K562 (cell line): ENCODE measurements around the gene EMX1. TPM values are rescaled to one million over a fixed set of nuclear protein-coding genes. Genes with fewer than 3 reads are reported as not detected.

Experiments
- ATAC-seq: fragments of 200-7000 bp; cut with Tn5 transposase; 3 replicates; pipeline ENCODE4 v1.9.1; 2020; ENCODE audit warnings: moderate library complexity
- BruUV-seq: library from RNA; stranded (reverse); fragments of 400-500 nt; replicated peaks from 2 replicates; lab custom pipeline; 2021; lab: Mats Ljungman, UMichigan
- CTCF ChIA-PET: fragments of 300-600 bp; formaldehyde crosslinking; extraction: SDS; loops from one replicate; lab custom pipeline; 2021; ENCODE audit warnings: low intra/inter-chr PET ratio; lab: Yijun Ruan, JAX
- POLR2A ChIA-PET: fragments of 300-600, 350-650 bp; sonication (Branson Sonifier 250); formaldehyde crosslinking; extraction: SDS; loops from one replicate; lab custom pipeline; 2021; ENCODE audit warnings: antibody characterized with exemption, inconsistent platforms; lab: Yijun Ruan, JAX
- DNase-seq, 4 experiments: peaks; one replicate each; pipeline versions ENCODE4 v3.0.0 to v3.0.0-alpha.2; 2011 to 2018; ENCODE audit warnings: low spot score in 3 of 4, mixed read lengths in 3 of 4; ENCODE audit errors: extremely low read depth in 1 of 4
- FAIRE-seq: peaks from 2 replicates; lab custom pipeline; 2011; peaks lifted over from hg19 to GRCh38; lab: Jason Lieb, UNC
- H2AFZ ChIP-seq: 2 replicates; pipeline ENCODE4 v1.6.0; 2011; ENCODE audit warnings: low read depth, low read length, control low read depth, inconsistent platforms
- H3K27ac ChIP-seq: fragments of 200-600 bp; 3 replicates; pipeline ENCODE4 v1.8.0; 2011; ENCODE audit warnings: low read depth, mild to moderate bottlenecking, control low read depth, inconsistent platforms, low read length, moderate library complexity, mixed read lengths; ENCODE audit errors: extremely low read depth
- H3K27me3 ChIP-seq, 2 experiments: fragments of 300-600 bp in 1 of 2; 2 replicates in 1 of 2; 3 replicates in 1 of 2; pipeline versions ENCODE4 v1.6.0 to v1.8.0; 2011; ENCODE audit warnings: inconsistent platforms in 2 of 2, low read length in 2 of 2, mild to moderate bottlenecking in 1 of 2, mixed read lengths in 1 of 2, moderate library complexity in 1 of 2; ENCODE audit not compliant: control insufficient read depth in 2 of 2, insufficient read depth in 2 of 2
- H3K36me3 ChIP-seq: fragments of 300-600 bp; 3 replicates; pipeline ENCODE4 v1.8.0; 2011; ENCODE audit warnings: mild to moderate bottlenecking, low read length, inconsistent platforms; ENCODE audit not compliant: control insufficient read depth, insufficient read depth
- H3K4me1 ChIP-seq, 2 experiments: fragments of 200-600 bp in 1 of 2; replicated peaks in 1 of 2; 2 replicates in 1 of 2; 3 replicates in 1 of 2; pipeline versions ENCODE4 v1.5.1 to v1.8.0; 2011; ENCODE audit warnings: inconsistent platforms in 2 of 2, low read length in 2 of 2, mild to moderate bottlenecking in 1 of 2, mixed read lengths in 1 of 2, moderate library complexity in 1 of 2; ENCODE audit not compliant: control insufficient read depth in 2 of 2, insufficient read depth in 2 of 2
- H3K4me2 ChIP-seq: 2 replicates; pipeline ENCODE4 v1.6.1; 2011; ENCODE audit warnings: low read length, control low read depth, inconsistent platforms, mixed read lengths; ENCODE audit not compliant: insufficient read depth
- H3K4me3 ChIP-seq: fragments of 200-600 bp; sonication (generic), shearing (Covaris generic); 2 replicates; pipeline ENCODE4 v1.5.1; 2016; ENCODE audit warnings: control low read depth, inconsistent platforms
- H3K79me2 ChIP-seq: fragments of 200-600 bp; 3 replicates; pipeline ENCODE4 v1.8.0; 2011; ENCODE audit warnings: low read length, inconsistent platforms; ENCODE audit not compliant: control insufficient read depth, insufficient read depth
- H3K9ac ChIP-seq, 2 experiments: 2 replicates each; pipeline versions ENCODE4 v1.6.0 to v1.6.1; 2011; ENCODE audit warnings: low read depth in 2 of 2, low read length in 2 of 2, control low read depth in 1 of 2, inconsistent platforms in 1 of 2, mild to moderate bottlenecking in 1 of 2, mixed read lengths in 1 of 2; ENCODE audit not compliant: insufficient read depth in 1 of 2
- H3K9me1 ChIP-seq: one replicate; pipeline ENCODE4 v1.6.0; 2011; ENCODE audit warnings: inconsistent platforms, mild to moderate bottlenecking, low read length, moderate library complexity; ENCODE audit not compliant: control insufficient read depth, insufficient read depth
- H3K9me3 ChIP-seq: replicated peaks from 2 replicates; pipeline ENCODE4 v1.5.1; 2011; ENCODE audit warnings: low read depth, low read length, inconsistent platforms; ENCODE audit not compliant: control insufficient read depth, insufficient read depth
- H4K20me1 ChIP-seq: replicated peaks from 2 replicates; pipeline ENCODE4 v1.6.1; 2011; ENCODE audit warnings: low read length, inconsistent platforms, mixed read lengths; ENCODE audit not compliant: control insufficient read depth, insufficient read depth
- CTCFL ChIP-seq: IDR thresholded peaks from 2 replicates; pipeline ENCODE4 v1.6.1; 2011; ENCODE audit warnings: borderline replicate concordance, low read depth, mild to moderate bottlenecking, moderate library complexity, low read length; ENCODE audit not compliant: insufficient read depth, poor library complexity, severe bottlenecking
- GABPB2 ChIP-seq: fragments of 250-450 bp; sonication (Bioruptor Pico); conservative IDR thresholded peaks from 2 replicates; pipeline ENCODE4 v1.5.1; 2021; ENCODE audit warnings: mild to moderate bottlenecking
- IRF9 ChIP-seq: fragments of 450-650 bp; IDR thresholded peaks from 2 replicates; pipeline ENCODE4 v1.6.1; 2016; ENCODE audit warnings: missing biosample characterization, missing genetic modification characterization
- PTTG1 ChIP-seq: fragments of 450-650 bp; IDR thresholded peaks from 2 replicates; pipeline ENCODE4 v1.6.1; 2016; ENCODE audit warnings: low read depth, mild to moderate bottlenecking, missing genetic modification characterization, missing compliant biosample characterization
- RB1 ChIP-seq: fragments of 450-650 bp; IDR thresholded peaks from 2 replicates; pipeline ENCODE4 v1.6.1; 2017; ENCODE audit warnings: low read depth, mild to moderate bottlenecking
- RBM17 ChIP-seq: fragments of 200-400 bp; formaldehyde crosslinking; IDR thresholded peaks from 2 replicates; pipeline ENCODE4 v1.6.1; 2017; ENCODE audit warnings: low read depth, mild to moderate bottlenecking, low read length, borderline replicate concordance
- WHSC1 ChIP-seq: IDR thresholded peaks from one replicate; pipeline ENCODE4 v1.6.1; 2012; ENCODE audit warnings: low read length, control low read depth, inconsistent platforms
- ZBTB11 ChIP-seq, 3 experiments: fragments of 200-800 bp in 1 of 3; fragments of 250-450 bp in 1 of 3; fragments of 450-650 bp in 1 of 3; sonication (Bioruptor Pico) in 1 of 3; sonication (Bioruptor generic) in 1 of 3; formaldehyde crosslinking in 1 of 3; IDR thresholded peaks; 2 replicates each; pipeline versions ENCODE4 v1.6.1 to v1.8.0; 2016 to 2022; ENCODE audit warnings: mild to moderate bottlenecking in 2 of 3, missing genetic modification characterization in 2 of 3, missing compliant biosample characterization in 1 of 3, moderate library complexity in 1 of 3
- ZBTB34 ChIP-seq: fragments of 250-450 bp; sonication (Bioruptor Pico); IDR thresholded peaks from 2 replicates; pipeline ENCODE4 v1.8.0; 2021; ENCODE audit warnings: mild to moderate bottlenecking, moderate library complexity
- ZNF133 ChIP-seq: fragments of 250-450 bp; sonication (Bioruptor Pico); IDR thresholded peaks from 2 replicates; pipeline ENCODE4 v1.4.0; 2020; ENCODE audit warnings: mild to moderate bottlenecking
- ZNF311 ChIP-seq: fragments of 250-450 bp; sonication (Bioruptor Pico); IDR thresholded peaks from 2 replicates; pipeline ENCODE4 v1.4.0; 2020; ENCODE audit warnings: mild to moderate bottlenecking, moderate library complexity
- WGBS: fragments of 100-300 bp; shearing (Covaris generic); methylation state at CpG from one replicate; pipeline ENCODE4 v1.1.6; 2016; ENCODE audit warnings: low coverage, mixed read lengths; ENCODE audit not compliant: insufficient coverage; ENCODE audit errors: missing lambda C conversion rate; 5-methylcytosine and 5-hydroxymethylcytosine counted together
- in situ Hi-C: fragments of 300-500 bp; cut with MboI; formaldehyde crosslinking; loops from 4 replicates; pipeline ENCODE4 v1.15.0; 2018; ENCODE audit warnings: inconsistent platforms, mixed read lengths
- intact Hi-C: fragments of 100-400 bp; cut with micrococcal nuclease; formaldehyde crosslinking; loops from 2 replicates; pipeline ENCODE4 v1.14.2; 2022
- polyA plus RNA-seq, 8 experiments: library from polyadenylated mRNA; depleted of rRNA in 4 of 8; stranded (reverse) in 5 of 8; unstranded in 3 of 8; fragments of >200 nt; fragmentation: Nextera tagmentation in 2 of 8; fragmentation: Illumina TruSeq in 1 of 8; extraction: Ambion mirVana in 2 of 8; extraction: Trizol in 1 of 8; gene quantifications; 2 replicates each; pipeline versions ENCODE4 v1.2.1 to v1.2.3, GENCODE V29; 2011 to 2014; ENCODE audit warnings: inconsistent platforms in 1 of 8, missing spikeins in 1 of 8
- total RNA-seq, 7 experiments: library from RNA; depleted of rRNA in 6 of 7; stranded (reverse); fragments of >200 nt in 6 of 7; fragmentation: Illumina TruSeq in 2 of 7; extraction: Trizol in 2 of 7; gene quantifications; 2 replicates each; pipeline versions ENCODE4 v1.2.1 to v1.2.3, GENCODE V29; 2011 to 2021; ENCODE audit warnings: low replicate concordance in 1 of 7

EMX1 gene
- total and polyA plus RNA-seq, 9 of the 15 experiments (the other 6 are each of a cell fraction or from before 2014, with no cell fraction given), result 0.10 to 0.32 (median 0.21) TPM; not detected in 6

- TF ChIP-seq ZBTB11 (CRISPR knock-in tag; IDR thresholded peaks at IDR 0.05), result no peak
- TF ChIP-seq, all 486 proteins: peak for 0
These were observed 45.6 kb downstream of the EMX1 start (continued) for GRCh38 chr2:72962911-72963310.

DNA sequence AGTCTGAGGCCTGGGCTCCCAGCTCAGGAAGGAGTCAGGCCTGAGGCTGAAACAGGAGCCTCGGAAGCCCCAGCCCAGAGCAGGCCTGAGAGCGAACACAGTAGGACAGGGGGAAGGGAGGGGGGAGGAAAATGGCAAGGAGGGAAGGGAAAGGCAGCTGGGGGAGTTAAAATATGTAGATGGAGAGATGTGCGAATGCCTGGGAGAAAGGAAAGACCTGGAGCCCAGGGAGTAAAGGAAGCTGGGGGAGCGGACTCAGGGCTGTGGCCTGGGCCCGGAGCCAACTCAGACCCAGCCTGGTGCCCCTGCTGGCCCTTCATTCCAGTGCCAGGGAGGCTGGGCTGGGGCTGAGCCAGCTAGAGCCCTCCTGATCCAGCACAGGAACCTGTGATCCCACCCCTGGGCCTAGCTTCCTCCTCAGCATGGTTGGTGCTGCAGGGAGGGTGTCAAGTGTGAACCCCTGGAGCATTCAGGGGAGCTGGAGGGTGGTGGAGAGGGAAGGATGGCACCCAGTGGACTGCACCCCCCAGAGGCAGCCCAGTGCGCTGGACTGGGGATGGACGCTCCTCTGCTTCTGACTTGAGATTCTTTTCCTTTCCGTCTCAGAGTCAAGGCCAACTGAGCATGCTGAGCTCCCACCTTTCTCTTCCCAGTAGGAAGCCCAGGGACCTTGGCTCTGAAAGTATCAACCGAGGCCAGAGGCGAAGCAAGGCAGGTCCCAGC is 46.3 kb downstream of the EMX1 start:
- DNase-seq, result no peak
- no peak for FAIRE-seq
- Histone ChIP-seq H3K9me3 (no peaks in the 10 kb centered on the region), H4K20me1 (no peaks in the 10 kb centered on the region), H3K36me3 (no peaks in the 10 kb centered on the region), H3K27ac (no peak overlapping the region), H3K4me3 (no peak overlapping the region), H3K9ac (peak overlapping the region in 1 of 2 experiments; percentile 52; a peak in 2 of 4 replicates), H3K27me3 (no peaks in the 10 kb centered on the region), H3K79me2 (no peaks in the 10 kb centered on the region), H3K4me2 (no peak overlapping the region), H3K9me1 (no peaks in the 10 kb centered on the region), H3K4me1 (peaks cover 0 to 10% of the 10 kb centered on the region in 2 experiments; a peak in 1 of 5 replicates), H2AFZ (no peak overlapping the region)
- 64% methylated on average over 8 of the region's 10 CpGs for WGBS
- no peak for ATAC-seq
- intact Hi-C loops, result no loop called here
- ChIA-PET CTCF (no interaction called here), POLR2A (interaction anchor here (0.8 kb wide), 1 partner anchor 36 kb away, joined by 3 read pairs; no protein-coding TSS in a partner anchor)
- in situ Hi-C loops, result no loop called here
- no TSS peak for BruUV-seq
- TF ChIP-seq ZNF133 (CRISPR knock-in tag), result no peak
- TF ChIP-seq RBM17, result no peak
- TF ChIP-seq GABPB2 (CRISPR knock-in tag), result no peak
- TF ChIP-seq ZBTB34, result no peak
- TF ChIP-seq RB1, result no peak
- TF ChIP-seq ZNF311 (CRISPR knock-in tag), result no peak
- TF ChIP-seq PTTG1 (tag), result no peak
- TF ChIP-seq IRF9, result no peak
- no peak for TF ChIP-seq CTCFL
- no peak for TF ChIP-seq WHSC1
